GM21367 (cell line): ENCODE data around the gene VPS41.

Experiments
- ATAC-seq: cut with Tn5 transposase; IDR thresholded peaks from one replicate; pipeline ENCODE4 v1.9.1; 2021; ENCODE audit not compliant: unreplicated experiment

Gene VPS41

GRCh38 chr7:38677981-38678697 is 230.9 kb downstream of the VPS41 start:
- no peak for ATAC-seq

- no peak for ATAC-seq
Observed at GRCh38 chr7:38675494-38676106, 233.4 kb downstream of the VPS41 start.

DNA sequence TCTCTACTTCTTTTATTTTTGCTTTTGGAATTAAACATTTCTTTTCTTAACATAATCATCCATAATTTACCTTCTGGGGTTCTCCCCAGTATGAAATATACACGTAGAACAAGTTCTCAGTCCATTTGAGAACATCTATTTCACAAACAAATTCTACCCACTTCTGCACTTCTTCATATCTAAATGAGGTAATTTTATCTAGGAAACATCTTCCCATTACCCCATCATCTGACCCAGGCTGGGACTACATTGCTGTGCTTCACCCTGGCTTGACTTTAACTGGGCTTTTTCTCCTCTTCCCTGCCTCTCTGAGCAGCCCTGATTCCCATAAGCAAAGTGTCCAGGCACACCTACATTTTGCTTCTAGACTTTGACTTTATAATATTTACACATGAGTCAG is 234.5 kb downstream of the VPS41 start:
- ATAC-seq = no peak

GRCh38 chr7:38673795-38674194 is 235.2 kb downstream of the VPS41 start:
- no peak for ATAC-seq
